K562 (cell line): ENCODE measurements around the gene STAP1. TPM values are rescaled to one million over a fixed set of nuclear protein-coding genes. Genes with fewer than 3 reads are reported as not detected.

Experiments
- ATF1 ChIP-seq, 2 experiments: fragments of 450-650 bp in 1 of 2; IDR thresholded peaks; 2 replicates each; pipeline ENCODE4 v1.6.1; 2016; ENCODE audit warnings: missing compliant biosample characterization in 1 of 2, missing genetic modification characterization in 1 of 2
- CBX8 ChIP-seq: fragments of 200-600 bp; sonication (generic); IDR thresholded peaks from 2 replicates; pipeline ENCODE4 v1.6.1; 2012; ENCODE audit warnings: borderline replicate concordance, mixed run types, low read depth, mild to moderate bottlenecking, moderate library complexity, mixed read lengths, low read length, control low read depth, inconsistent platforms; ENCODE audit not compliant: poor library complexity, severe bottlenecking; ENCODE audit errors: extremely low read depth
- GABPB2 ChIP-seq: fragments of 250-450 bp; sonication (Bioruptor Pico); conservative IDR thresholded peaks from 2 replicates; pipeline ENCODE4 v1.5.1; 2021; ENCODE audit warnings: mild to moderate bottlenecking
- HDAC8 ChIP-seq: fragments of 450-650 bp; IDR thresholded peaks from 2 replicates; pipeline ENCODE4 v1.6.1; 2016; ENCODE audit warnings: mild to moderate bottlenecking, missing genetic modification characterization, moderate library complexity, missing compliant biosample characterization
- MAFG ChIP-seq: fragments of 450-650 bp; conservative IDR thresholded peaks from 2 replicates; pipeline ENCODE4 v1.6.1; 2016; ENCODE audit warnings: missing genetic modification characterization, missing compliant biosample characterization
- NFIC ChIP-seq: fragments of 450-650 bp; IDR thresholded peaks from 2 replicates; pipeline ENCODE4 v1.6.1; 2017; ENCODE audit warnings: mild to moderate bottlenecking, inconsistent platforms
- NR0B1 ChIP-seq: fragments of 450-650 bp; IDR thresholded peaks from one replicate; pipeline ENCODE4 v1.6.1; 2018; ENCODE audit warnings: mild to moderate bottlenecking, moderate library complexity; ENCODE audit not compliant: partially characterized antibody
- TCFL5 ChIP-seq: fragments of 250-450 bp; sonication (Bioruptor Pico); conservative IDR thresholded peaks from 2 replicates; pipeline ENCODE4 v1.6.1; 2021; ENCODE audit warnings: mild to moderate bottlenecking, moderate library complexity, matching md5 sums
- TSC22D4 ChIP-seq: fragments of 450-650 bp; IDR thresholded peaks from 2 replicates; pipeline ENCODE4 v1.6.1; 2016; ENCODE audit warnings: missing genetic modification characterization, missing biosample characterization, control low read depth
- ZNF197 ChIP-seq: fragments of 200-800 bp; sonication (Bioruptor generic); IDR thresholded peaks from 2 replicates; pipeline ENCODE4 v1.6.1; 2016; ENCODE audit warnings: low read depth, missing genetic modification characterization, missing compliant biosample characterization
- ZNF398 ChIP-seq: fragments of 250-450 bp; sonication (Bioruptor Pico); IDR thresholded peaks from 2 replicates; pipeline ENCODE4 v1.8.0; 2021; ENCODE audit warnings: moderate library complexity, mild to moderate bottlenecking, inconsistent platforms
- polyA plus RNA-seq, 8 experiments: library from polyadenylated mRNA; depleted of rRNA in 4 of 8; stranded (reverse) in 5 of 8; unstranded in 3 of 8; fragments of >200 nt; fragmentation: Nextera tagmentation in 2 of 8; fragmentation: Illumina TruSeq in 1 of 8; extraction: Ambion mirVana in 2 of 8; extraction: Trizol in 1 of 8; gene quantifications; 2 replicates each; pipeline versions ENCODE4 v1.2.1 to v1.2.3, GENCODE V29; 2011 to 2014; ENCODE audit warnings: inconsistent platforms in 1 of 8, missing spikeins in 1 of 8
- total RNA-seq, 7 experiments: library from RNA; depleted of rRNA in 6 of 7; stranded (reverse); fragments of >200 nt in 6 of 7; fragmentation: Illumina TruSeq in 2 of 7; extraction: Trizol in 2 of 7; gene quantifications; 2 replicates each; pipeline versions ENCODE4 v1.2.1 to v1.2.3, GENCODE V29; 2011 to 2021; ENCODE audit warnings: low replicate concordance in 1 of 7
- TF ChIP-seq, protein P1 (sequence below), 2 experiments: fragments of 450-650 bp in 1 of 2; sonication (generic) in 1 of 2; formaldehyde crosslinking in 1 of 2; IDR thresholded peaks; 2 replicates each; pipeline versions ENCODE4 v1.7.1 to v1.9.0; 2016 to 2022; ENCODE audit warnings: inconsistent platforms in 1 of 2, mild to moderate bottlenecking in 1 of 2, missing genetic modification reagents in 1 of 2
- TF ChIP-seq, protein P2 (sequence below): sonication (generic); formaldehyde crosslinking; IDR thresholded peaks from 2 replicates; pipeline ENCODE4 v1.9.0; 2022; ENCODE audit warnings: mild to moderate bottlenecking, missing genetic modification reagents

Gene STAP1
- total and polyA plus RNA-seq, 9 of the 15 experiments (the other 6 are each of a cell fraction or from before 2014, with no cell fraction given): 0.50 to 5.6 (median 1.4) TPM

GRCh38 chr4:67575232-67576058 lies 16.9 kb downstream of the STAP1 start (continued):
- no peak for TF ChIP-seq MAFG (tag)
- TF ChIP-seq NR0B1: no peak
- TF ChIP-seq, protein P1, sequence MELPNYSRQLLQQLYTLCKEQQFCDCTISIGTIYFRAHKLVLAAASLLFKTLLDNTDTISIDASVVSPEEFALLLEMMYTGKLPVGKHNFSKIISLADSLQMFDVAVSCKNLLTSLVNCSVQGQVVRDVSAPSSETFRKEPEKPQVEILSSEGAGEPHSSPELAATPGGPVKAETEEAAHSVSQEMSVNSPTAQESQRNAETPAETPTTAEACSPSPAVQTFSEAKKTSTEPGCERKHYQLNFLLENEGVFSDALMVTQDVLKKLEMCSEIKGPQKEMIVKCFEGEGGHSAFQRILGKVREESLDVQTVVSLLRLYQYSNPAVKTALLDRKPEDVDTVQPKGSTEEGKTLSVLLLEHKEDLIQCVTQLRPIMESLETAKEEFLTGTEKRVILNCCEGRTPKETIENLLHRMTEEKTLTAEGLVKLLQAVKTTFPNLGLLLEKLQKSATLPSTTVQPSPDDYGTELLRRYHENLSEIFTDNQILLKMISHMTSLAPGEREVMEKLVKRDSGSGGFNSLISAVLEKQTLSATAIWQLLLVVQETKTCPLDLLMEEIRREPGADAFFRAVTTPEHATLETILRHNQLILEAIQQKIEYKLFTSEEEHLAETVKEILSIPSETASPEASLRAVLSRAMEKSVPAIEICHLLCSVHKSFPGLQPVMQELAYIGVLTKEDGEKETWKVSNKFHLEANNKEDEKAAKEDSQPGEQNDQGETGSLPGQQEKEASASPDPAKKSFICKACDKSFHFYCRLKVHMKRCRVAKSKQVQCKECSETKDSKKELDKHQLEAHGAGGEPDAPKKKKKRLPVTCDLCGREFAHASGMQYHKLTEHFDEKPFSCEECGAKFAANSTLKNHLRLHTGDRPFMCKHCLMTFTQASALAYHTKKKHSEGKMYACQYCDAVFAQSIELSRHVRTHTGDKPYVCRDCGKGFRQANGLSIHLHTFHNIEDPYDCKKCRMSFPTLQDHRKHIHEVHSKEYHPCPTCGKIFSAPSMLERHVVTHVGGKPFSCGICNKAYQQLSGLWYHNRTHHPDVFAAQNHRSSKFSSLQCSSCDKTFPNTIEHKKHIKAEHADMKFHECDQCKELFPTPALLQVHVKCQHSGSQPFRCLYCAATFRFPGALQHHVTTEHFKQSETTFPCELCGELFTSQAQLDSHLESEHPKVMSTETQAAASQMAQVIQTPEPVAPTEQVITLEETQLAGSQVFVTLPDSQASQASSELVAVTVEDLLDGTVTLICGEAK (IDR thresholded peaks at IDR 0.05): no peak
- TF ChIP-seq, protein P1 (CRISPR knock-in tag; IDR thresholded peaks at IDR 0.05): no peak
- no peak for TF ChIP-seq ATF1 (CRISPR knock-in tag; IDR thresholded peaks at IDR 0.05)
- TF ChIP-seq ATF1 (tag; IDR thresholded peaks at IDR 0.05): no peak; the same call in 1 of the 2 replicates
- no peak for TF ChIP-seq ZNF398 (CRISPR knock-in tag)
- no peak for TF ChIP-seq NFIC
- TF ChIP-seq GABPB2 (CRISPR knock-in tag): no peak
- 0 out of 2 replicates have a peak, but pooled peaks have one; percentile 43 for TF ChIP-seq ZNF197
- TF ChIP-seq, protein P2, sequence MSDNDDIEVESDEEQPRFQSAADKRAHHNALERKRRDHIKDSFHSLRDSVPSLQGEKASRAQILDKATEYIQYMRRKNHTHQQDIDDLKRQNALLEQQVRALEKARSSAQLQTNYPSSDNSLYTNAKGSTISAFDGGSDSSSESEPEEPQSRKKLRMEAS (CRISPR knock-in tag): no peak
- TF ChIP-seq TSC22D4 (tag): no peak
- no peak for TF ChIP-seq HDAC8
- TF ChIP-seq CBX8: no peak
- no peak for TF ChIP-seq TCFL5
